Esophagus (tissue), 2 donors: ENCODE results near the gene CD44. TPM values are rescaled to one million over a fixed set of nuclear protein-coding genes. Genes with fewer than 3 reads are reported as not detected.

Experiments
- H3K27ac ChIP-seq, 2 donors: one replicate each; pipeline ENCODE4 v1.5.1; 2013; ENCODE audit warnings: low read depth in 2 of 2, mild to moderate bottlenecking in 2 of 2, inconsistent platforms in 1 of 2, low read length in 1 of 2, moderate library complexity in 1 of 2
- H3K27me3 ChIP-seq, 2 donors: one replicate each; pipeline ENCODE4 v1.6.1; 2013; ENCODE audit warnings: low read length in 2 of 2, control low read depth in 1 of 2, mild to moderate bottlenecking in 1 of 2; ENCODE audit not compliant: insufficient read depth in 2 of 2, control insufficient read depth in 1 of 2
- H3K36me3 ChIP-seq, 2 donors: one replicate each; pipeline ENCODE4 v1.6.1; 2013; ENCODE audit warnings: low read length in 1 of 2; ENCODE audit not compliant: control insufficient read depth in 2 of 2, insufficient read depth in 2 of 2
- H3K4me1 ChIP-seq, 2 donors: one replicate each; pipeline ENCODE4 v1.6.1; 2013; ENCODE audit warnings: low read length in 1 of 2; ENCODE audit not compliant: control insufficient read depth in 2 of 2, insufficient read depth in 2 of 2
- H3K4me3 ChIP-seq, 2 donors: one replicate each; pipeline ENCODE4 v1.5.1; 2013; ENCODE audit warnings: low read length in 2 of 2, mild to moderate bottlenecking in 2 of 2, low read depth in 1 of 2, moderate library complexity in 1 of 2
- H3K9me3 ChIP-seq, 2 donors: one replicate each; pipeline ENCODE4 v1.6.1; 2013; ENCODE audit warnings: mild to moderate bottlenecking in 2 of 2, low read depth in 1 of 2, low read length in 1 of 2, moderate library complexity in 1 of 2; ENCODE audit not compliant: control insufficient read depth in 2 of 2, insufficient read depth in 1 of 2
- WGBS, 2 donors: extraction: QIAGEN DNeasy Blood & Tissue Kit; methylation state at CpG; one replicate each; pipeline ENCODE4 v1.1.7; 2013; 5-methylcytosine and 5-hydroxymethylcytosine counted together
- polyA plus RNA-seq, 2 donors: library from polyadenylated mRNA; stranded (reverse); fragments of 200-250 nt; gene quantifications; one replicate each; pipeline ENCODE4 v1.2.3, GENCODE V29; 2013
- donor health status: healthy with polysubstance abuse.
- donor health status: Bipolar disorder and iron deficiency.

The CD44 gene
- polyA plus RNA-seq, 2 donors: 130 to 161 TPM

GRCh38 chr11:35144136-35144741 is 5.3 kb downstream of the CD44 start:
- Histone ChIP-seq H3K4me3 (peak overlapping the region in 1 of 2 donors; percentile 31), H3K9me3 (no peaks in the 10 kb centered on the region), H3K36me3 (no peaks in the 10 kb centered on the region), H3K27me3 (no peaks in the 10 kb centered on the region), H3K4me1 (peaks cover 4 to 17% of the 10 kb centered on the region in 2 donors), H3K27ac (peak overlapping the region; percentile 91)
- WGBS, 2 donors: 20 to 34% methylated on average over 10 of the region's 10 CpGs

- H3K36me3 ChIP-seq: no peaks in the 10 kb centered on the region
- H3K9me3 ChIP-seq: no peaks in the 10 kb centered on the region
- no peaks in the 10 kb centered on the region for H3K27me3 ChIP-seq
- WGBS, 2 donors: 35 to 60% methylated on average over 1 of the region's 1 CpG
- peaks cover 4 to 17% of the 10 kb centered on the region in 2 donors for H3K4me1 ChIP-seq
- peak overlapping the region; percentile 79 to 92 for H3K27ac ChIP-seq
- H3K4me3 ChIP-seq: no peak overlapping the region
These were observed 5.8 kb downstream of the CD44 start for GRCh38 chr11:35144806-35145205.

GRCh38 chr11:35145271-35145670 is 6.3 kb downstream of the CD44 start:
- no peaks in the 10 kb centered on the region for H3K9me3 ChIP-seq
- no peak overlapping the region for H3K4me3 ChIP-seq
- WGBS, 2 donors: 61 to 84% methylated on average over 2 of the region's 2 CpGs
- H3K27me3 ChIP-seq: no peaks in the 10 kb centered on the region
- no peaks in the 10 kb centered on the region for H3K36me3 ChIP-seq
- H3K27ac ChIP-seq: peak overlapping the region; percentile 79 to 92
- H3K4me1 ChIP-seq: peaks cover 4 to 17% of the 10 kb centered on the region in 2 donors

- Histone ChIP-seq H3K36me3 (peaks cover 0 to 3% of the 10 kb centered on the region in 2 donors), H3K27me3 (no peaks in the 10 kb centered on the region), H3K4me3 (no peak overlapping the region), H3K9me3 (no peaks in the 10 kb centered on the region), H3K4me1 (peaks cover 4 to 17% of the 10 kb centered on the region in 2 donors), H3K27ac (peak overlapping the region; percentile 79 to 92)
- WGBS, 2 donors: 51 to 68% methylated on average over 7 of the region's 7 CpGs
These were observed 7.1 kb downstream of the CD44 start for GRCh38 chr11:35146074-35146521.

GRCh38 chr11:35146711-35147110 is 7.7 kb downstream of the CD44 start:
- H3K36me3 ChIP-seq: peaks cover 0 to 3% of the 10 kb centered on the region in 2 donors
- H3K27ac ChIP-seq: peak overlapping the region; percentile 79 to 92
- H3K9me3 ChIP-seq: no peaks in the 10 kb centered on the region
- no peaks in the 10 kb centered on the region for H3K27me3 ChIP-seq
- H3K4me1 ChIP-seq: peaks cover 5 to 14% of the 10 kb centered on the region in 2 donors
- WGBS, 2 donors: 79% methylated on average over 2 of the region's 2 CpGs
- no peak overlapping the region for H3K4me3 ChIP-seq

GRCh38 chr11:35147235-35147634 is 8.3 kb downstream of the CD44 start:
- H3K36me3 ChIP-seq: peaks cover 0 to 3% of the 10 kb centered on the region in 2 donors
- WGBS, 2 donors: 49 to 87% methylated on average over 1 of the region's 1 CpG
- H3K4me3 ChIP-seq: no peak overlapping the region
- no peaks in the 10 kb centered on the region for H3K9me3 ChIP-seq
- H3K4me1 ChIP-seq: peaks cover 8 to 14% of the 10 kb centered on the region in 2 donors
- H3K27me3 ChIP-seq: no peaks in the 10 kb centered on the region
- H3K27ac ChIP-seq: peak overlapping the region in 1 of 2 donors; percentile 11

GRCh38 chr11:35148163-35148837 is 9.3 kb downstream of the CD44 start:
- Histone ChIP-seq H3K4me3 (no peak overlapping the region), H3K27ac (no peak overlapping the region), H3K4me1 (peaks cover 8 to 14% of the 10 kb centered on the region in 2 donors), H3K27me3 (no peaks in the 10 kb centered on the region), H3K9me3 (no peaks in the 10 kb centered on the region), H3K36me3 (peaks cover 0 to 3% of the 10 kb centered on the region in 2 donors)
- WGBS, 2 donors: 81 to 87% methylated on average over 5 of the region's 5 CpGs

GRCh38 chr11:35150454-35150853 is 11.5 kb downstream of the CD44 start:
- no peak overlapping the region for H3K4me3 ChIP-seq
- 75 to 82% methylated on average over 3 of the region's 3 CpGs for WGBS, 2 donors
- H3K4me1 ChIP-seq: peaks cover 3 to 7% of the 10 kb centered on the region in 2 donors
- H3K27ac ChIP-seq: no peak overlapping the region
- H3K36me3 ChIP-seq: peaks cover 0 to 3% of the 10 kb centered on the region in 2 donors
- H3K9me3 ChIP-seq: no peaks in the 10 kb centered on the region
- H3K27me3 ChIP-seq: no peaks in the 10 kb centered on the region

GRCh38 chr11:35151241-35151640 is 12.3 kb downstream of the CD44 start:
- Histone ChIP-seq H3K4me1 (peaks cover 0 to 7% of the 10 kb centered on the region in 2 donors), H3K4me3 (no peak overlapping the region), H3K36me3 (peaks cover 0 to 3% of the 10 kb centered on the region in 2 donors), H3K27ac (peak overlapping the region in 1 of 2 donors; percentile 47), H3K27me3 (no peaks in the 10 kb centered on the region), H3K9me3 (no peaks in the 10 kb centered on the region)
- WGBS, 2 donors: 63 to 68% methylated on average over 1 of the region's 1 CpG
